HL-60/S4 (cell line): Measurements from ENCODE around the gene RASGRP1.

ENCODE experiments used
- in situ Hi-C: fragments of 300-500 bp; cut with MboI; formaldehyde crosslinking; loops from 2 replicates; pipeline ENCODE4 v1.14.3; 2022; ENCODE audit warnings: low sequenced_read_pairs

Gene RASGRP1

GRCh38 chr15:38463893-38464292 lies 100.7 kb downstream of the RASGRP1 start:
- in situ Hi-C loops: no loop called here

DNA sequence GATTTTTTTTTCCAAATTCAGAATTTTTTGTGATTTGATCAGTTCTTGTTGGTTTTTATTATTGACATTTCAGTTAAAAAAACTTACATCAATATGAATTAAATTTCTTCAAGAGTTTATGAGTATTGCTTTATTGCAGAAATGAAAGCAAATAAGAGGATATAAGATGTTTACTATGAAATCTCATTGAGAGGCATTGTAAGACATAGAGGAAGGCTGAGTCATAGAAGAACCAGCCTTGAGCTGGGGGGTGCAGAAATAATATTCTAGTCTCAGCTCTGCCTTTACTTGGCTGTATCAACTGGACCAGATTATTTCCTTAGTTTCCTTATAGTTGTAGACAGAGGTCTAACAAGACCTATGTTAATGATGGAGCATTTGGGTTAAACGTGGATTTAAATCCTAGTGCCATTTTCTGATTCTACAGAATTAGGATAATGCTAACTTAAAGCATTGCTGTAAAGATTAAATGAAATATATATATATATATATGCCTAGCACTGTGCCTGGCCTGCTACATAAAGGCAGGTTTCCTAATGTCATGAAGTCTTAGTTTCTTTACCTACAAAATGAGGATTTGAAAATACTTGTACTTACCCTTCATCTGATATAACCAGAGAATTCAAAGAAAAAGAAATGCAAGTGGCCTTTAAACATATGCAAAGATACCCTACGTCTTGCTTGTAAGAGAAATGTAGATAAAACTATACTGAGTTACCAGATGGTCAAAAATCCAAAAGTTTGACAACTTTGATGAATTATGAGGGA lies 103.4 kb downstream of the RASGRP1 start:
- in situ Hi-C loops: no loop called here

- in situ Hi-C loops: no loop called here
These were observed 104.1 kb downstream of the RASGRP1 start for GRCh38 chr15:38460543-38460942.

DNA sequence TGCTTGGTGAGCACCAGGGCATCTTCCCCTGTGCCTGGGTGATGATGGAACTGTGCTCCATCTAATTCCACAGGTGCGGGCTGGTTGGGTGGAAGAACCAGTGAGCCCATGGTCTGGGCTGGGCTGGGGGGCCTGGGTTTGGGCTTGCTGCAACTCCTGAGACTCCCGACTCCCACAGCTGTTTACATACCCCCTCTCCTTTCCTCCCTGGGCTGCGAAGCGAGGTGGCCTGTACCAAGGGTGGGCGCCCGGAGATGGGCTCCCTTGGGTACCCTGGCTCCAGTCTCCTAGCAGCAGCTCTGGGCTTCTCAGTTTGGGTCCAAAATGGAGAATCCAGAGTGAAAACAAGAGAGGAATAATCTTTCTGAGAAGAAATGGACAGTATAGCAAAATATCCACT lies 105.1 kb downstream of the RASGRP1 start:
- in situ Hi-C loops: no loop called here

DNA sequence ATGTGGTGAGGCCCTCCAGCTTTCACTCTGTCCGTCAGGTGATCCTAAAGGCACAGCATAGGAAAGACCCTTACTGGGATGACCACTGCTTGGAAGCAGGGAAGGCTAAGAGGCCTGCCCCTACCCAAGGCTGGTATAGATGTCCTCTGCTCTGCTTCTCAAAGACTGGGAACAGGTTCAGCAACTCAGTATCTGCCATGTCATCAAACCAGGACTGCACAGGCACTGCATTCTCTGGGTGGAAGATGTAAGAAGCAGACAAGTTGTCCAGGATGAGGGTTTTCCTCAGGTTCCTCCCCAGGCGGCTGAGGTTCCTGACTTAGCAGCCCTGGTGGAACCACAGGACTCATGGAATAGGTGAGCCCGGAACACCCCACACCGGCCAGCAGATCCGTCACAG lies 106.0 kb downstream of the RASGRP1 start:
- in situ Hi-C loops: no loop called here

DNA sequence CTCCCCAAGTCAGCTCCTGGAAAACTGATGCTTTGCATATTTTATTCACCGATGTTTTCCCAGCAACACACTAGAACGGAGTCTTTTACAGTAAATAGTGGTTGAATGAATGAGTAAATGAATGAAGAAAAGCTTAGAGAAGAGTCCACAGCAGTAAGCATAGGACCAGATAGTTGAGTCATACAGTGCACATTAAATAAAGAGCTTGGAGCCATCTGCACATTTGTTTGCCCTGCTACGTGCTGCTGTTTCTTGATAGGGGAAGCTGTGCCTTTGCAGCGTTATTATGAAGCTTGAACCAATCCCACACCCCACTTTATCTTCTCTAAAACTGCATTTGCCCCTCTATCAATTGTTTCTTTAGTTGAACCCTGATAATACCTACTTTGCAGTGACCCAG lies 109.5 kb downstream of the RASGRP1 start:
- in situ Hi-C loops: no loop called here

- in situ Hi-C loops: no loop called here
These were observed 109.9 kb downstream of the RASGRP1 start for GRCh38 chr15:38454696-38455090.

DNA sequence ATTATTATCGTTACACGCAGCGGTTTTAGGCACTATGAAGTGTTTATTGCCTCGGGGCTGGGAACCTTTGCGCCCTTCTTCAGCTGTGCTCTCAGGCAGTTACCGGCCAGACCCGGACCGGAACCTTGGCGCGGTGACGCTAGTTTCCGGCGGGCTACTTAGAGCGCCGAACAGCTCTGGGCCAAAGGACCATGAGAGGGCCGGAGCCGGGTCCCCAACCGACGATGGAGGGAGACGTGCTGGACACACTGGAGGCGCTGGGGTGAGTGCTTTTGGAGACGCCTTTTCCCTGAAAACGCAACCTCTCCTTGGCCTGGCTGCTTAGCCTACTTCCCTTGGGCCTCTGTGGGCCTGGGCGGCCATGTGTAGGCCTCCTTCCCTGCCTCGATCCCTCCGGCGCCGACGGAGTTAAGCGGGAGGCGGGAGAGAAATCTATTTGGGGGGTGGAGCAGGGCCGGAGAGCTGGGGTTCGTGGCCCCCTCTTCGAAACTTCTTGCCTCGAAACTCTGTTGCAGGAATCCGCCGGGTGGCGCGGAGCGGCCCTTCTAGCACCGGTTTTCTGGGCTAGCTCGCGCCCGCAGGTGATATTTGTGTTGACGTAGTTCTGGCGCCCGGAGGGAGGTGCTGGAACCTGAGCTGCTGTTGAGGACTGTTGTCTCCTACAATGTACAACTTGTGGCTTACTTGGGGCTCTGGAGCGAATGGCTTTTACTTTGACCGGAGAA lies 110.5 kb downstream of the RASGRP1 start, which contains the start of gene FAM98B:
TSS of gene FAM98B (plus strand) at position 157 of the 725 bp plus-strand sequence. CDS start at position 192, 35 bp downstream.
- in situ Hi-C loops: no loop called here

DNA sequence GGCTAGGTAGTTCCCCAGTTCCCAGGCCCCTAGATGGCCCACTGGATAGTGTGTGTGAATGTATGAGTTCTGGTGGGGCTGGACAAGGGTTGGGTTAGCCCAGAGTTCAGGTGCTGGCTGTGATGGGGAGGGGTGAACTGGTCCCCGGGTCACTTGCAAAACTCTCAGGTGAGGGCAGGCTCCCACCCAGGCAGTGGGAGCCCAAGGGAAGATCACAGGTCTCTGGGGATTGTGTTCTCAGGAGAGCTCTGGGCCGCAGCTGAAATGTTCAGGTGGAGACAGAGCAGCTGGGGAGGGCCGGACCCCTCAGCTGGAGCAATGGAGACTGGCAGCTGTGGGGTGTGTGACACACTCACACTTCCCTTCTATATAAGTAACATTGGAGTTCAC lies 123.5 kb downstream of the RASGRP1 start:
- in situ Hi-C loops: loop anchor here (25.0 kb wide), 1 partner anchor 246 kb away; no protein-coding TSS in a partner anchor

GRCh38 chr15:38440353-38441129 lies 124.1 kb downstream of the RASGRP1 start:
- in situ Hi-C loops: loop anchor here (25.0 kb wide), 1 partner anchor 247 kb away; no protein-coding TSS in a partner anchor
